B cell (primary cell): ENCODE results near the gene NDST3.

Source experiments
- EZH2 ChIP-seq: IDR thresholded peaks from 2 replicates; pipeline ENCODE4 v1.6.1; 2012; ENCODE audit warnings: borderline replicate concordance, low read depth, mild to moderate bottlenecking, moderate library complexity, low read length; ENCODE audit not compliant: insufficient read depth, poor library complexity, severe bottlenecking
- TF ChIP-seq, protein P1 (sequence below): fragments of 200-600 bp; IDR thresholded peaks from one replicate; pipeline ENCODE4 v1.8.0; 2022; ENCODE audit warnings: antibody characterized with exemption, mild to moderate bottlenecking

DNA sequence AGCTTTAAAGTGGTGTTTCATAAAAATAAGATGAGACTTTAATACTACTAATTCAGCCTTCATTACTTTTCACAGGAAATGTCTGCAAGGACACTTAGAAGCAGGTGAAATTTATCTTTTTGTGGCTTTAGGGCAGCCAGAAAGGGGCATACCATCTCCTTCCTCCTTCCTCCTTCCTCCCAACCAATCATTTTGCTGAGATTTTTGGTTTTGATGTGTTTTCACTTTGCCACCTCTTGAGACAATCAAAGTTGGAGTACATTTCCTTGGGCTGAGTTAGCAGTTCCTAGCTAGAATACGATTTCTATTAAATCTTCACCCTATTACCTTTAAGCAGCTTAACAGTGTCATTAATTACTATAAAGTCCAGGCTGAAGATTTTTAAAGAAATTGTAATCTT lies 5.1 kb upstream of the NDST3 start:
- TF ChIP-seq, protein P1, sequence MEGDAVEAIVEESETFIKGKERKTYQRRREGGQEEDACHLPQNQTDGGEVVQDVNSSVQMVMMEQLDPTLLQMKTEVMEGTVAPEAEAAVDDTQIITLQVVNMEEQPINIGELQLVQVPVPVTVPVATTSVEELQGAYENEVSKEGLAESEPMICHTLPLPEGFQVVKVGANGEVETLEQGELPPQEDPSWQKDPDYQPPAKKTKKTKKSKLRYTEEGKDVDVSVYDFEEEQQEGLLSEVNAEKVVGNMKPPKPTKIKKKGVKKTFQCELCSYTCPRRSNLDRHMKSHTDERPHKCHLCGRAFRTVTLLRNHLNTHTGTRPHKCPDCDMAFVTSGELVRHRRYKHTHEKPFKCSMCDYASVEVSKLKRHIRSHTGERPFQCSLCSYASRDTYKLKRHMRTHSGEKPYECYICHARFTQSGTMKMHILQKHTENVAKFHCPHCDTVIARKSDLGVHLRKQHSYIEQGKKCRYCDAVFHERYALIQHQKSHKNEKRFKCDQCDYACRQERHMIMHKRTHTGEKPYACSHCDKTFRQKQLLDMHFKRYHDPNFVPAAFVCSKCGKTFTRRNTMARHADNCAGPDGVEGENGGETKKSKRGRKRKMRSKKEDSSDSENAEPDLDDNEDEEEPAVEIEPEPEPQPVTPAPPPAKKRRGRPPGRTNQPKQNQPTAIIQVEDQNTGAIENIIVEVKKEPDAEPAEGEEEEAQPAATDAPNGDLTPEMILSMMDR = no peak
- no peak for TF ChIP-seq EZH2
